Fibroblast of skin of right quadriceps (primary cell): ENCODE results near the gene PIP5KL1.

Source experiments
- DNase-seq: peaks from one replicate; pipeline ENCODE4 v3.0.0-alpha.2; 2013

PIP5KL1 gene

DNA sequence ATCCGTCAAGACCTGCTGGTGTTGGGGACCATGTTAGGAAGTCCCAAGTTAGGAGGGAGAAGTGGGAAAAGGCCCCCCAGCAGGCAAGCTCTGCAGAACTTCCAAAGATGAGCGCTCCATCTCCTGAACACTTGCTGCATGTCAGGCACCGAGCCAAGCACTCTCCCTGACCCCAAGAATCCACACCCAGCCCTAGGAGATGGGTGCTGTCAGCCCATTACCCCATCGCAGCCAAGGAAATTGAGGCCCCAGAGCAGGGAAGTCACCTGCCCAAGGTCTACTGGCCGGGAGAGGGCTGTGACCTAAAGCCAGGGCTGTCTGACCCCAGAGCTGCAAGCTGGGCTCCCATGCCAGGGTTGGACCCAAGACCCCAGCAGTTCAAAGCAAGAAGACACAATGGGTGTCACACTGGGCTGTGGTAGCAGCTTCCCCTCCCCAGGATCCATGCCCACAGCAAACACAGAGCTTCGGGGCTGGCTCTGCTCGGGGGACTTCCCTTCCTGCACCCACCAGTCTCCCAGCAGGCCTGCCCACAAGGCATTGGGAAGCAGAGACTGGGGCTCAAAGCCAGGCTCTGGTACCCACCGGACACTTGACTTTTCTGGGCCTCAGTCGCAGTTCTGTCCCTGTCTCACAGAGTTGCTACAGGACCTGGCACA is 36.7 kb upstream of the PIP5KL1 start:
- no peak for DNase-seq

- DNase-seq, result no peak
Measured at GRCh38 chr9:127966416-127967150, 36.0 kb upstream of the PIP5KL1 start.

DNA sequence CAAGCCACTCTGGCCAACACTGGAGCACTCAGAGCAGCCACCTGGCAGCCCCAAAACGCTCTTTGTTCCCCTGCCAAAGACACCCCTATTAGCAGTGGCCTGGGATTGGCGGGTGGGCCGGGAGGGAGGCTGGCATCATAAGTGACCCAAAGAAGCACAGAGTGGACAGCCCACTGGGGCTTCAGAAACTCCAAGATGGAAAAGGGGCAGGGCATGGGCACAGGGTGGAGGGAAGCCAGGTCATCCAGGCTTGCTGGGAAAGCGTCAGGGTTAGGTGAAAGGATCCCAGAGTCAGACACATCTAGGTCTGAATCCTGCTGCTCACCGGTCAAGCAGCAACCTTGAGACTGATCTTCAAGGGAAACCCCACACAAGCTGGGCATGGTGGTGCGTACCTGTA is 35.4 kb upstream of the PIP5KL1 start:
- no peak for DNase-seq

- DNase-seq, result no peak
Measured at GRCh38 chr9:127963359-127964064, 32.9 kb upstream of the PIP5KL1 start.

GRCh38 chr9:127963041-127963358 is 32.4 kb upstream of the PIP5KL1 start:
- DNase-seq, result no peak

DNA sequence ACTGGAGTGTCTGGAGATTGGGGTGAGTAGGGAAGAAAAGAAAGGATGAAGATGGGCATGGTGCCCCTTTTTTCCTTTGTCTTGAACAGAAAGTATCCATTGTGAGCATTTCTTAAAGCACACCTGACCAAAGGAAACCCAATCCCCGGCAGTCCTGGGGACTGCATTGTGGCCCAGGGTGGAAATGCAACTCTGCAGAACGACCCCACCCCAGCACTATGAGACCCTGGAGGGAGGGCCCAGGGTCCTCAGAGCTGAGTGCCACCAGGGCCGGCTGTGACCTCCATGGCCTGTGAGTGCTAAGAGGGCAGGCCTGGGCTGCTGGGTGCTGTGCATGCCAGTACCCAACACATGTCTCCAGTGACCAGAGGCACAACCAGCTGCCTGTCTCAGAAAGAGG is 31.7 kb upstream of the PIP5KL1 start:
- DNase-seq, result no peak

- DNase-seq, result no peak
Measured at GRCh38 chr9:127961613-127962155, 31.1 kb upstream of the PIP5KL1 start.

DNA sequence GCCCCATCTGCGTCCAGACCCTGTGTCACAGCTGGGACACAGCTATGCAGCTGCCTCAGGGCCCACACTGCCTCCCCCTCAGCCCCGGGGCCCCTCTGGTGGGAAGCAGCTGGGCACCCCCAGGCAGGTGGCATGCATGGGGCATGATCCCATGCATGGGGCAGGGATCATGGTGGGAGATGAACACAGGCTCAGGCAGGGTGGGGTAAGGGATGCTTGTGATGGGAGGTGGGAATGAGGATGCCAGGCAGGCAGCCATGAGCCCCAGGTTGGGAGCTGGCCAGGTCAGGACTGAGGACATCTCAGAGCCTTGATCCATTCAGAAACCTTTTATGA is 30.5 kb upstream of the PIP5KL1 start:
- no peak for DNase-seq

DNA sequence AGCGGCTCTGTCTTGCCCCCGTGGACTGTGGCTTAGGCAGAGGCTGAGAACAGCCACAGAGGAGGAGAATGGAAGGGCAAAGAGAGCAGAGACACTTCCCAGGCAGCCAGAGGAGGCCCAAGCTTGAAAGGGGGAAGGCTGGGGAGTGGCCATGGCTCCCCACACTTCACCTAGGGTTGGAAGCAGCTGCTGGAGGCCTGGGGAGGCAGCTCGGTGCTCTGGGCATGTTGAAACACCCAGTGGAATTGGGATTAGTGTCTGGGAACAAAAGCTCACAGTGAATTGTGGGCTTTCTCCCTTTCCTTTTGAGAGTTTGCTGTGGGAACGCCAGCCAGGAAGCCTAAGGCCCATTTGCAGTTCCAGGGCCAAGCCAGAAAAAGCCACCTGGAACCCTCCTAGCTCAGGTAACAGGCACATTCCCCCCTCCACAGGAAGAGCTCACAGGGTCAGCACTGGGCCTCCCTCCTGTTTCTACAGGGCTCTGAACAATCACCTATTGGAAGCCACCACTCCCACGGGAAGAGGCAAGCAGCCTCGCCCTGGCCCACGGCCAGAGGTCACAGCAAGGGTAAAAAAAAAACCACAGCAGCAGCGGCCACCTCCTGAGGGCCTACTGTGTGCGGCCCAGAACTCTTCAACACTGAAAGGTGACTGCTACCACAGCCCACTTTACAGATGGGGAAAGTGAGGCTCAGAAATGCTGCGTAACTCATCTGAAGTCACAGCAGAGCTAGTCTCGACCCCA is 30.0 kb upstream of the PIP5KL1 start:
- no peak for DNase-seq

DNA sequence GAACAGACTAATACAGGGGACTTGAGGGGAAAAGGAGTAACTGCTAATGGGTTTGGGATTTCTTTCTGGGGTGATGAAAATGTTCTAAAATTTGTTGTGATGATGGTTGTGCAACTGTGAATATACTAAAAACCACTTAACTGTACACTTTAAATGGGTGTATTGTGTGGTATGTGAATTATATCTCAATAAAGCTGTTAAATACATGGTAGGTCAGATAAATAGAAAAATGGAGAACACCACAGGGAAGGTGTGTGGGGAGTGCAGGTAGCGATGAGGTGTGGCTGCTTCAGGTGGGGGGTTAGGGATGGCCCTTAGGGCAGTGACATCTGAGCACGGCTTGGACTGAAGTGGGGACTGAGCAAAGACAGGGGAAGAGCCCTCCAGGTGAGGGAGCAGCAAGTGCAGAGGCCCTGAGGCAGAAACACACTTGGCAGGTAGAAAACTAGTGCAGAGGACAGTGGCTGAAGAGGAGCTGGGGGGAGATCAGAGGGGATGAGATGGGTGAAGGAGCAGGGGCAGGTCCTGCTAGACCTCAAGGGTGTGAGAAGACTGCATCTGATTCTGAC is 29.3 kb upstream of the PIP5KL1 start:
- DNase-seq, result no peak

DNA sequence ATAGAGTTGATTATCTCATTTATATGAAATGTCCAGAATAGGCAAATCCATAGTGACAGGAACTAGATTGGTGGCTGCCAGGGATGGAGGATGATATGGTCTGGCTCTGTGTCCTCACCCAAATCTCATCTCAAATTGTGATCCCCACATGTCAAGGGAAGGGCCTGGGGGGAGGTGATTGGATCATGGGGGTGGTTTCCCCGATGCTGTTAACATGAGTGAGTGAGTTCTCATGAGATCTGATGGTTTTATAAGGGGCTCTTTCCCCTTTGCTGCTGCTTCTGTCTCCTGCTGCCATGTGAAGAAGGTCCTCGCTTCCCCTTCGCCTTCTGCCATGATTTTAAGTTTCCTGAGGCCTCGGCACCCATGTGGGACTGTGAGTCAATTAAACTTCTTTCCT is 28.8 kb upstream of the PIP5KL1 start:
- no peak for DNase-seq

- DNase-seq, result no peak
Measured at GRCh38 chr9:127958728-127959127, 28.2 kb upstream of the PIP5KL1 start.

DNA sequence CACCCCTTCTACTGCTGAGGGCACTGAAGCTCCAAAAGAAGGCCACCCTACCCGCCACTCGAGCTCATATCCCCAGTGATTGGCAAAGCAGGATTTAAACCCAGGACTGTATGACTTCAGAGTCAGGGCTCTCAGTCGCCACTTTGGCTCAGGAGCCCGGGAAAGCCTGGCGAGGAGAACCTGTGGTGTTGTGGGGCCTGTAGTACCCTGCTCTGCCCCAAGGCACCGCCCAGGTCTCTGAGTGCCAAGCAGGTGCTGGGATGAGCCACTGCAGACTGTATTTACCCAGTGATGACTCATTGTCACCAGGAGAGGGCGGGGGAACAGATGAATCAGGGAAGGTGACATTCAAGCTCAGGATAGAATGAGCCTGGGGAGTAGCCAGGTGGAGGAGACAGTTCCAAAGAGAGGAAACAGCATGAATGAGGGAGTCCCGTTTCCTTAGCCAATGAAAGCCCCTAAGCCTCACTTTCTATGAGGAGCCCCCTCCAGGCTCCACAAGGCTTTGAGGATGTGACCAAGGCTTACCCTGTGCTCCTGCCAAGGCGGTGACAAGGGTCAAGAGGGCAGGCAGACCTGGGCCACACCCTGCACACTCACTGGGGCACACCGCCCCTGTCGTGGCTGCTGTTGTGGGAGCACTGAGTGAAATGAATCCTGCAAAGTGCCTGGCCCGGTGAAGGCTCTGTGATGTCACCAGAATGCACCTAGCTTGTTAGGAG is 24.9 kb upstream of the PIP5KL1 start:
- DNase-seq, result no peak

GRCh38 chr9:127954831-127955293 is 24.3 kb upstream of the PIP5KL1 start:
- DNase-seq, result no peak

- no peak for DNase-seq
Measured at GRCh38 chr9:127953768-127954505, 23.4 kb upstream of the PIP5KL1 start.

DNA sequence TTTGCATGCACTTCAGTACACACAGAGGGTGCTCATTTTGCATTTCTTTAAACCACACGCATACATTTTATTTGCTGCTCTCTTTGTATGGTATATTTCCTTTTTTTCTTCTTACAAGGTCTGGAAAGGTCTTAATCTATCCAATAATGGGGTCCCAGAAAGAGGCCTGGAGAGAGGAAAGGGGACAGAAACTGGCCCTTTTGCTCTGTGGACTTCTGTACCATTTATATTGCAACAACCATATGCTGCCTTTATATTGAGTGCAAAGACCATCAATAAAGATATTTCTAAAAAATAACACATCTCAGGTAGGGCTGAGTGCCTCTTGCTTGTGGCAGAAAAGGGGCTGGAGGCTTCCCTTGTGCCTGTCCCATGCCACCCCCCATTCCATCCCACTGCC is 22.6 kb upstream of the PIP5KL1 start:
- no peak for DNase-seq

DNA sequence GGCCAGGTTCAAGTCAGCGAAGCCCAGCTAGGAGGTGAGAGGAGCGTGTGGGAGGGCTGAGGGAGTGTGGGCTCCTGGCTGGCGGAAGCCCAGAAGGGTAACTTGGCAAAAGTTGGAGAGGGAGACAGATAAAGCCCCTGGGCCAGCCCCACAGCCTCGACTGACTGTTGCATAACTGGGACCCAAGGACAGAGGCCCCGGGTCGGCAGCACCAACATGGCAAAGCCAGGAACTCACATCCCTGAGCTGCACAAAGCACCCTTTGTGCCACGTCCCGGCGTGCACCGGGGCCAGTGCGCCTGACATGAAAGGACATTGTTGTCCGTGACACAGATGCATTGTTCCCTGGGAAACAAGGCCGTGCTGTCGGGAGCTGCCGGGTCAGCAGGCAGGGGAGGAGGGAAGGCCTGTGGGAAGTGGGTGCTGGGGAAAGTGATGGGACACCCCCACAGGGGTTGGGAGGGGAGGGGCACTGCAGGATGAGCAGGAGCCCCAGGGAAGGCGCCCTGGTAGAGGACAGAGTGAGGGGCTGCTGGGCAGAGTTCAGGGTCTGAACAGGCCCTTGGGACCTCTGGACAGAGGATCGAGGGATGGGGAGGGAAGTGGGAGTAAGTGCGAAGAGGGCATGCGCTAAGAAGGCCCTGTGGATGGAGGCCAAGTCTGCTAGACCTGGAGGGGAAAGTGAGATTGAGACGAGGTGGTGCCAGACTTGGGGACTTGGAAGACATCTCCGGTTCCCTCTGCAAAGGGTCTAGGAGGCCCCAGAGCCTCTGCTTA is 20.1 kb upstream of the PIP5KL1 start:
- no peak for DNase-seq

- DNase-seq, result no peak
Measured at GRCh38 chr9:127949827-127950512, 19.4 kb upstream of the PIP5KL1 start.

DNA sequence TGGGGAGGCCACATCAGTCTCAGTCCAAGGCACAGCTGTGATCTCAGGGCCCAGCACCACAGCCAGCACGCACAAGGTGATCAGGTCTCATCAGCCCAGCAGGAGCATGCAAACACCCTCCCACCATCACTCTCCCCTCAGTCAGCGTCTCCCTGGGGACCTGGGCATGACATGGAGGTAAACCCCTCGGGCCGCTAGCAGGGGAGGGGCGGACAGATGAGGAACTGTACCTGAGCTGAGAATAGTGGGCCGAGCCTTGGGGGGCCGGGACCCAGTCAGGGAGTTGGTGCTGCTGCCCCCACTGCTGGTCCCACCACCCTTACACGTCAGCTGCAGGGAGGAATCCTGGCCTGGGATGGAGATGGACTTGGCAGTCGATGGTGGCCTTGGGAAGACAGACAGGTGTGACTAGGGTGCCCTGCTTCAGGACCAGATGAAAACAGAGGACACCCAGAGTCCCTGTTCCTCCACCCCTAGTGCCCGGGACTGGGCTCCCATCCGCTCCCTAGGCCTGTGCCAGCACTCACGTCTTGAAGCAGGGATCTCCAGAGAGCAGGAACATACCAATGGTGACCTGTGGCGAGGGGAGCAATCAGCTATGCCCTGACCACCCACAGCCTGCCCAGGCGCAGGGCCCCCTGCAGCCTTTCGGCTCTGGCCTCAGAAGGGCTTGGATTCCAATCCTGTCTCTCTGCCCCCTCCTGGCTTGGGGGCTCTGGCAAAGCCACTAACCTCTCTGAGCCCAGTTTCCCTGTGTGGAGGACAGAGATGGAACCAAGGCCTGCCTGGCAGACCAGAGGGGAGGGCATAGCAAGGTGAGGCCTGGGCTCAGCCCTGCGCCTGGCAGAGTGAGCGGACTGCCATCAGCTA is 17.5 kb upstream of the PIP5KL1 start:
- DNase-seq, result no peak
